ENCODE measurements around the gene ARG2.

ARG2 gene

DNA sequence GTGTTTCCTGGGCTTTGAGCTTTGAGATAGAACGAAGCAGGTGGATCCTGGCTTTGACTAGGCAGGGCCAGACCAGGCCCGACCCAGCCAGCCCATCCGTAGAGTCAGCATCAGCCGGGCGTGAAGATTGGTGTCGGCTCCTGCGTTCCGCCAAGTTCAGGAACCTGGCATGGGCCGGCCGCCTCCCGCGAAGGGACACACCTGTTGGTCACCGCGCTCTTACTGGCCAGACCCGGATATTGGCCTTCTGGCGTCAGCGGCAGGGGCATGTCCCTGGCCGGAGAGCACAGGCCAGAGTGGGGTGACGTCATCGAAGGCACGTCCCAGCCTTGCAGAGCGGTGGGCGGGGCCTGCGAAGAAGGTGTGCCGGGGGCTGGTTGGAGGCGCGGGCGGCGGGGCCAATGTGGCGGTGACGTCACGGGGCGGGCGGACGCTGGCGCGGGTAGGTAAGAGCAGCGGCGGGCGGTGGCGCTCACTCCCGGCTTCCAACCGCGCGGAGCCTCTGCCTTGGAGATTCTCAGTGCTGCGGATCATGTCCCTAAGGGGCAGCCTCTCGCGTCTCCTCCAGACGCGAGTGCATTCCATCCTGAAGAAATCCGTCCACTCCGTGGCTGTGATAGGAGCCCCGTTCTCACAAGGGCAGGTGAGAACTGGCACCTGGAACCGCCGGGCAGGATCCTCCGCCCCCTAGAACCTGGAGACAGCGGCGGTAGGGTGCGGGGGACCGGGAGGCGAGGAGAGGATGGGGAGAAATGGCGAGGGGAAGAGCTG is at the start of gene ARG2:
Gene ARG2, plus strand, starts transcription at position 475 of the 771 bp plus-strand sequence. Its CDS starts 58 bp downstream, at position 533.
- H4K20me1 ChIP-seq: no peaks in the 10 kb centered on the region
- H3K4me3 ChIP-seq: peak within 1 kb of the TSS; percentile 56 to 78 (median 68)
- H3K4me2 ChIP-seq: peak within 1 kb of the TSS; percentile 87 to 99 (median 93)
- peaks cover 0 to under 1% (median 0%) of the 10 kb centered on the region in 11 experiments; a peak in 1 of 22 replicates for H3K9me3 ChIP-seq (replicated peaks in 1 of 11)
- TF ChIP-seq Cebpa-rat (IDR thresholded peaks at IDR 0.05): no peak
- H3K36me3 ChIP-seq: peaks cover 0 to under 1% (median 0%) of the 10 kb centered on the region in 11 experiments; a peak in 1 of 22 replicates
- H3K27me3 ChIP-seq: peaks cover 0 to 4% (median 0%) of the 10 kb centered on the region in 11 experiments; a peak in 4 of 22 replicates
- H3K27ac ChIP-seq: peak within 1 kb of the TSS in 5 of 11 experiments; percentile 32 to 80 (median 37); a peak in 10 of 22 replicates
- peak within 1 kb of the TSS; percentile 53 to 82 (median 66) for H3K9ac ChIP-seq
- H3K4me1 ChIP-seq: peaks cover 25 to 52% (median 32%) of the 10 kb centered on the region in 10 experiments

DNA sequence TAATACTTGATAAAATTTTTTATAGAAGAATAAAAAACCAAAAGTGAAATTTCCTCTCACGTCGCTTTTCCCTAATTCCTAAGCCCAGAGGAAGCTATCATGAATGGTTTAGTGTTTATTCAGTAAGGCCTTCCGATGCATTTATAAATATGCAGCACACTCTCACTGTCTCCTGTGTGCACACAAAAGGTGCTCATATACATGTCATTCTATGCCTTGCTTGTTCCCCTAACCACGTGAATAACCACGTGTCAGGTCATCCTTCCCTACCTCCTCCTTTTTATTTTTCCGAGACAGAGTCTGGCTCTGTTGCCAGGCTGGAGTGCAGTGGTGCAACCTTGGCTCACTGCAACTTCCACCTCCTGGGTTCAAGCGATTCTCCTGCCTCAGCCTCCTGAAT is 49.3 kb upstream of the ARG2 start:
- H4K20me1 ChIP-seq: no peaks in the 10 kb centered on the region

DNA sequence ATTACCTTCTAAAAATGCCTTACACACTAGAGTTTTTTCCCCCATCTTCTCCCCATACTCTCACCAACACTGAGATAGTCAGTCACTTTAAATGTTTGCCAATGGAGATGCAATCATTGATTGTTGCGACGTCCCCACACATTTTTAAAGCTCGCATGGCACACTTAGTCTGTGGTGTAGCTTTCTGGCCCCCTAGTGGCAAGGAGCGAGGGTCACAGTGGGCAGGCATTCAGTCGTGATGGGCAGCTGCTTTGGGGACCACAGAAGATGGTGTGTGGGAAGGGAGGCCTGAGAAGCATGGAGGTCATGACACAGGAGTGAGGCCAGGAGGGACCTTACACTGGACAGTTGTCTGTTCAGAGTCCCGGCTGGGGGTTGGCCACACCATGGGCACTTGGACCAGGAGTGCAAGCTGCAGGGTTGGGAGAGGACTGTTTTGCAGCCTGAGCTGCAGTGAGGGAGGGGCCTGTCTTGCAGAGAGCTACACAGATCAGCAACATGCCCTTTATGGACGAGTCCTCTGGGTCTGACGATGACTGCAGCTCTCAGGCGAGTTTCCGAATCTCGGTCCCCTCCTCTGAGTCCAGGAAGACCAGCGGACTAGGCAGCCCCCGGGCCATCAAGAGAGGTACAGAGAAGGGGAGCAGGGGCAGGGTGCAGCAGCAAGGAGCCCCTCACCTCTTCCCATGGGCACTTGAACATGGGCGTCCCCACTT is 48.3 kb upstream of the ARG2 start:
- no peak overlapping the region for H3K4me3 ChIP-seq

More for the DNA sequence above, 49.3 kb upstream of the ARG2 start:
- Histone ChIP-seq H3K27me3 (no peaks in the 10 kb centered on the region), H3K4me3 (no peak overlapping the region), H3K4me1 (peaks cover 0 to 5% (median 0%) of the 10 kb centered on the region in 10 experiments; a peak in 6 of 20 replicates), H3K36me3 (no peaks in the 10 kb centered on the region), H3K27ac (no peak overlapping the region), H3K9ac (no peak overlapping the region), H3K9me3 (replicated peaks in 1 of 11) (no peaks in the 10 kb centered on the region), H3K4me2 (no peak overlapping the region)
- TF ChIP-seq Cebpa-rat (IDR thresholded peaks at IDR 0.05): no peak

DNA sequence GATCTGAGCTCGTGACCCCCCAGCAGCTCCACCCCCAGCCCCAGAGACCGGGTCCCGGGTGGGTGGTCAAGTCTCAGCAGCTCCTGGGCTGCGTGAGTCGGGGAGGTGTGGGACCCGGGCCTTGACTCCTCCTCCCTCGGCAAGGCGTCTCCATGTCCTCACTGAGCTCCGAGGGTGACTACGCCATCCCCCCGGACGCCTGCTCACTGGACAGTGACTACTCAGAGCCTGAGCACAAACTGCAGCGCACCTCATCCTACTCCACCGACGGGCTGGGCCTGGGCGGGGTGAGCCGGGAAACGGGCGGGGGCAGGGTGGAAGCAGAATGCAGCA is 47.8 kb upstream of the ARG2 start:
- Histone ChIP-seq H3K9ac (no peak overlapping the region), H3K27ac (no peak overlapping the region), H3K4me1 (peaks cover 0 to 12% (median 0%) of the 10 kb centered on the region in 10 experiments; a peak in 7 of 20 replicates), H3K36me3 (no peaks in the 10 kb centered on the region), H3K9me3 (replicated peaks in 1 of 11) (no peaks in the 10 kb centered on the region), H3K4me2 (no peak overlapping the region), H3K27me3 (no peaks in the 10 kb centered on the region), H3K4me3 (no peak overlapping the region), H4K20me1 (no peaks in the 10 kb centered on the region)
- TF ChIP-seq Cebpa-rat (IDR thresholded peaks at IDR 0.05): no peak

More for the DNA sequence above, 48.3 kb upstream of the ARG2 start:
- Histone ChIP-seq H3K9me3 (replicated peaks in 1 of 11) (no peaks in the 10 kb centered on the region), H3K27me3 (no peaks in the 10 kb centered on the region), H3K4me1 (peaks cover 0 to 12% (median 0%) of the 10 kb centered on the region in 10 experiments; a peak in 7 of 20 replicates), H3K36me3 (no peaks in the 10 kb centered on the region), H3K4me2 (no peak overlapping the region), H3K9ac (no peak overlapping the region), H3K27ac (no peak overlapping the region), H4K20me1 (no peaks in the 10 kb centered on the region)
- TF ChIP-seq Cebpa-rat (IDR thresholded peaks at IDR 0.05): no peak

DNA sequence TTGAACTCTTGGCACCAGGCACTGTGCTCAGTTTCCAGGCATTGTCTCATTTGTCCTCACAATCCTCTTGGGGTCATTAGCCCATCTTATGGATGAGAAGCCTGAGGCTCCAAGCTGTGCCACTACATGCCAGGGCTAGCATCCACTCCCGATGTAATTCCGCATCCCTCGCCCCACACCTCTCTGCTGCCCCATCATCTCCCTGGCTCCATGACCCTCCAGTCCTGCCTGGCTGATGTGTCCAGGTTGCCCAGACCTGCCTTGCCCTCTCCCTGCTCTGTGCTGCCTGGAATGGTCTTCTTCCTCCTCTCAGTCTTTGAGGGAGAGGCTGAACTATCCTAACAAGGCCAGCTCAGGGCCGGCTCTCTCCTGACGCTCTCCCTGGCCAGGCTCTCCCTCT is 47.1 kb upstream of the ARG2 start:
- Histone ChIP-seq H3K4me1 (peaks cover 0 to 12% (median 0%) of the 10 kb centered on the region in 10 experiments; a peak in 7 of 20 replicates), H4K20me1 (no peaks in the 10 kb centered on the region), H3K27ac (no peak overlapping the region), H3K4me3 (no peak overlapping the region), H3K4me2 (no peak overlapping the region), H3K9ac (no peak overlapping the region), H3K9me3 (replicated peaks in 1 of 11) (no peaks in the 10 kb centered on the region), H3K27me3 (no peaks in the 10 kb centered on the region), H3K36me3 (no peaks in the 10 kb centered on the region)
- TF ChIP-seq Cebpa-rat (IDR thresholded peaks at IDR 0.05): no peak

DNA sequence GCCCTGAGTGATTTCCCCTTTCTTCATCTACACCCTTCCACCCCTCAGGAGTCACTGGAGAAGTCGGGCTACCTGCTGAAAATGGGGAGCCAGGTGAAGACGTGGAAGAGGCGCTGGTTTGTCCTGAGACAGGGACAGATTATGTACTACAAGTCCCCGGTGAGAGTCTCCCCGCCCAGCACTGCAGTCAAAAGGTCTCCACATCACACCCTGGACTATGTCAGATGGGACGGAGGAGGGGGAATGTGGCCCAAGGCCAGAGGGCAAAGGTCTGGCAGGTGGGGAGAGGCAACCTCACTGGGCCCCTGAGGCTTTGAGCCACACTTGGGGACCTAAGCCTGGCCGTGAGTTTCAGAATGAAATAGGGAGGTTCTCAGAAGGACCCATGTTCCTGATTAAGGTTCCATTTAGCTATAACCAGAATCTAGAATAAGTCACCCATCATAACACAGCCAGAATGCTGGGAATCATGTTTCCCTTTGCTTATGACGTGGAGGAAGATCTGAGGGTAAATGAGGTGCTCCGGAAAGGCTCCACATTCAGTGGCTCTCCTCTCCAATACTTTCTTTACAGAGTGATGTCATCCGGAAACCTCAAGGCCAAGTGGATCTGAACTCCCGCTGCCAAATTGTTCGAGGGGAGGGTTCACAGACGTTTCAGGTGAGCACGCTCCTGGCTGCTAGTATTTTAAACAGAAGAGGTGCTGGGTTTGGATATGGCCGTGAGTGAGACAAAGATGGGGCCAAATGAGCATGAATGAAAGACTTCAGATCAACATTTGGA is 46.3 kb upstream of the ARG2 start:
- peaks cover 0 to 12% (median 0%) of the 10 kb centered on the region in 10 experiments; a peak in 7 of 20 replicates for H3K4me1 ChIP-seq

DNA sequence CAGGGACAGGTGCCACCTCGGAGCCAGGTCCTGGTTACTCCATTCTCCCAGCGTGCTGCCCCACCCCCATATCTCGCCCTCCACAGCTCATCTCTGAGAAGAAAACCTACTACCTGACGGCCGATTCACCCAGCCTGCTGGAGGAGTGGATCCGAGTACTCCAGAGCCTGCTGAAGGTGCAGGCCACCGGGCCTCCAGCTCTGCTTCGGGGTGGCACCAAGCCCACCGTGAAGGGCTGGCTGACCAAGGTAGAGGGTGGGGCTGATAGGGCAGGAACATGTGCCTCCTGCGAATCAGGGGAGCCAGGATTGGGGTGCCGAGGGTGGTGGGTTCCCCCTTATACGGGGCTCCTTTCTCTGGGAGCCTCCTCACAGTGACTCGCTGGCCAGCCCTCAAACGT is 45.6 kb upstream of the ARG2 start:
- no peak for TF ChIP-seq Cebpa-rat (IDR thresholded peaks at IDR 0.05)
- no peak overlapping the region for H3K4me2 ChIP-seq

More for the DNA sequence above, 46.3 kb upstream of the ARG2 start:
- Histone ChIP-seq H3K4me3 (no peak overlapping the region), H3K4me2 (no peak overlapping the region), H3K27ac (no peak overlapping the region), H4K20me1 (no peaks in the 10 kb centered on the region), H3K9ac (no peak overlapping the region), H3K36me3 (no peaks in the 10 kb centered on the region), H3K27me3 (no peaks in the 10 kb centered on the region), H3K9me3 (replicated peaks in 1 of 11) (no peaks in the 10 kb centered on the region)
- TF ChIP-seq Cebpa-rat (IDR thresholded peaks at IDR 0.05): no peak

DNA sequence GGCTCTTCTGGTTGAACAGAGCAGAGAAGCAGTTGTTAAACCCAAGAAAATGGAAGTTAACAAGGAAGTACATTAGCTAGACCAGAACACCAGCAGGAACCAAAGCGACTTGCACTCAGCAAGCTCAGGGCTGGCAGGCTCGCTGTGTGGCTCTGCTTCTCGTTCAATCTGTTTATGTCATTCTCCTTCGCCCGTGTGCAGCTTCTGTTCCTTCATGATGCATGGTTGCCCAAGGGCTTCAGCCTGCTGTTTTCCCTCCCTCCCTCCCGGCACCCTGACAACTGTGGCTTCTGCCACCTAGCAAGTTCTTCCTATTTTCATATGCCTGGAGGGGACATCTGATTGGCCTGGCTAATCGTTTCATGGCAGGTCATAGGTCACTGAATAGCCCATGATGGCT is 44.9 kb upstream of the ARG2 start:
- Histone ChIP-seq H4K20me1 (no peaks in the 10 kb centered on the region), H3K27me3 (no peaks in the 10 kb centered on the region), H3K9me3 (replicated peaks in 1 of 11) (no peaks in the 10 kb centered on the region), H3K4me2 (no peak overlapping the region; a peak in 1 of 22 replicates), H3K4me3 (no peak overlapping the region), H3K9ac (no peak overlapping the region), H3K4me1 (peaks cover 0 to 12% (median 0%) of the 10 kb centered on the region in 10 experiments; a peak in 7 of 20 replicates), H3K36me3 (no peaks in the 10 kb centered on the region), H3K27ac (no peak overlapping the region)
- no peak for TF ChIP-seq Cebpa-rat (IDR thresholded peaks at IDR 0.05)

More for the DNA sequence above, 45.6 kb upstream of the ARG2 start:
- no peaks in the 10 kb centered on the region for H3K9me3 ChIP-seq (replicated peaks in 1 of 11)
- peaks cover 0 to 12% (median 0%) of the 10 kb centered on the region in 10 experiments; a peak in 7 of 20 replicates for H3K4me1 ChIP-seq
- H3K4me3 ChIP-seq: no peak overlapping the region
- H3K36me3 ChIP-seq: no peaks in the 10 kb centered on the region
- no peak overlapping the region for H3K27ac ChIP-seq
- H4K20me1 ChIP-seq: no peaks in the 10 kb centered on the region
- no peaks in the 10 kb centered on the region for H3K27me3 ChIP-seq
- H3K9ac ChIP-seq: no peak overlapping the region

Data from BLaER1 treated with 17β-estradiol and CSF1 and Interleukin-3, amounts not matched to agents 10 nM and 100 nM (cell line).